Choroid plexus epithelial cell (primary cell): ENCODE results near the gene ARFGAP2.

ENCODE experiments used
- DNase-seq: peaks from one replicate; pipeline ENCODE4 v3.0.0-alpha.2; 2010; ENCODE audit warnings: low read depth
- H3K4me3 ChIP-seq: 2 replicates; pipeline ENCODE4 v1.5.1; 2011; ENCODE audit warnings: low read depth, mild to moderate bottlenecking, control low read depth, low read length, moderate library complexity
- CTCF ChIP-seq: conservative IDR thresholded peaks from 2 replicates; pipeline ENCODE4 v1.5.1; 2011; ENCODE audit warnings: low read depth, mild to moderate bottlenecking, control low read depth, inconsistent platforms, low read length, moderate library complexity

Gene ARFGAP2

GRCh38 chr11:47182380-47182779 is 5.7 kb upstream of the ARFGAP2 start:
- no peak for TF ChIP-seq CTCF
- H3K4me3 ChIP-seq, result no peak overlapping the region
- DNase-seq, result no peak

GRCh38 chr11:47181271-47181670 is 4.6 kb upstream of the ARFGAP2 start:
- no peak for TF ChIP-seq CTCF
- no peak for DNase-seq

GRCh38 chr11:47180006-47180787 is 3.5 kb upstream of the ARFGAP2 start:
- TF ChIP-seq CTCF, result no peak
- no peak overlapping the region for H3K4me3 ChIP-seq
- no peak for DNase-seq

More at GRCh38 chr11:47181271-47181670, 4.6 kb upstream of the ARFGAP2 start:
- no peak overlapping the region for H3K4me3 ChIP-seq

- peak; percentile 83 for TF ChIP-seq CTCF
- H3K4me3 ChIP-seq, result no peak overlapping the region
- DNase-seq, result peak; percentile 63
Measured at GRCh38 chr11:47179655-47179991, 2.9 kb upstream of the ARFGAP2 start.

- no peak overlapping the region for H3K4me3 ChIP-seq
- no peak for TF ChIP-seq CTCF
- DNase-seq, result no peak
Measured at GRCh38 chr11:47178737-47179654, 2.3 kb upstream of the ARFGAP2 start.

- no peak for DNase-seq
- TF ChIP-seq CTCF, result no peak
- no peak overlapping the region for H3K4me3 ChIP-seq
Measured at GRCh38 chr11:47178316-47178715, 1.6 kb upstream of the ARFGAP2 start.

GRCh38 chr11:47177846-47178245 is 1.2 kb upstream of the ARFGAP2 start:
- no peak for TF ChIP-seq CTCF
- H3K4me3 ChIP-seq, result no peak overlapping the region
- DNase-seq, result no peak
